Right lobe of liver (tissue), 4 donors: ENCODE results near the gene TARBP1.

Experiments used
- CTCF ChIP-seq, 4 donors: fragments of 200-600 bp in 3 of 4; fragments of 450-650 bp in 1 of 4; IDR thresholded peaks; one replicate each; pipeline versions ENCODE4 v1.5.1 to v1.8.0; 2016 to 2022; ENCODE audit warnings: antibody characterized with exemption in 4 of 4, mild to moderate bottlenecking in 2 of 4
- POLR2A ChIP-seq: fragments of 450-650 bp; IDR thresholded peaks from one replicate; pipeline ENCODE4 v1.6.1; 2017; ENCODE audit warnings: antibody characterized with exemption, mild to moderate bottlenecking
- donor health status: DM: no; HTN: no; CAD: no.
- donor health status: DM: no; HTN: no; CAD: no.
- donor health status: DM: no; HTN: yes; CAD: no.

GRCh38 chr1:234500269-234500668 is 21.3 kb upstream of the TARBP1 start:
- TF ChIP-seq CTCF (IDR thresholded peaks at IDR 0.05) = no peak
- TF ChIP-seq POLR2A = no peak
